Cardiac muscle cell (in vitro differentiated cells and primary cell): ENCODE data around the gene BTG4. TPM values are rescaled to one million over a fixed set of nuclear protein-coding genes. Genes with fewer than 3 reads are reported as not detected.

Source experiments
- DNase-seq, 2 donors: peaks; one replicate each; pipeline versions ENCODE4 v3.0.0 to v3.0.0-alpha.2; 2010 to 2017; ENCODE audit warnings: low read depth in 1 of 2, low spot score in 1 of 2
- H3K27ac ChIP-seq: fragments of 200-600 bp; sonication (generic); 2 replicates; pipeline ENCODE4 v1.5.1; 2016
- H3K27me3 ChIP-seq: fragments of 200-600 bp; sonication (generic); 2 replicates; pipeline ENCODE4 v1.6.0; 2016; ENCODE audit warnings: control low read depth
- H3K36me3 ChIP-seq: fragments of 200-600 bp; sonication (generic); 2 replicates; pipeline ENCODE4 v1.5.1; 2016; ENCODE audit warnings: control low read depth
- H3K4me1 ChIP-seq: fragments of 200-600 bp; sonication (generic); 2 replicates; pipeline ENCODE4 v1.8.1; 2017; ENCODE audit warnings: low read depth, mild to moderate bottlenecking, mixed run types
- H3K4me3 ChIP-seq: fragments of 200-600 bp; sonication (generic); 2 replicates; pipeline ENCODE4 v1.5.1; 2016; ENCODE audit warnings: mild to moderate bottlenecking
- H3K9me3 ChIP-seq: fragments of 200-600 bp; sonication (generic); 2 replicates; pipeline ENCODE4 v1.5.1; 2017; ENCODE audit warnings: low read depth, mild to moderate bottlenecking, control low read depth
- CTCF ChIP-seq: IDR thresholded peaks from 2 replicates; pipeline ENCODE4 v1.5.1; 2012; ENCODE audit warnings: low read depth, mild to moderate bottlenecking, low read length
- polyA plus RNA-seq: library from polyadenylated mRNA; unstranded; fragments of >200 nt; fragmentation: Nextera tagmentation; extraction: Ambion mirVana; gene quantifications from 2 replicates; pipeline ENCODE4 v1.2.1, GENCODE V29; 2016
- total RNA-seq: library from RNA; depleted of rRNA; stranded (reverse); fragments of >200 nt; gene quantifications from 2 replicates; pipeline ENCODE4 v1.2.3, GENCODE V29; 2016

Gene BTG4
- total and polyA plus RNA-seq, 2 experiments from 2014 or later = not detected

- no peak for DNase-seq
- TF ChIP-seq CTCF = no peak
These were observed 66.6 kb downstream of the BTG4 start for GRCh38 chr11:111445586-111445985.

More at GRCh38 chr11:111445586-111445985, 66.6 kb downstream of the BTG4 start:
- no peak overlapping the region for H3K27ac ChIP-seq
- peaks cover 2% of the 10 kb centered on the region for H3K4me1 ChIP-seq
- no peak overlapping the region for H3K4me3 ChIP-seq
- H3K36me3 ChIP-seq = no peaks in the 10 kb centered on the region
- H3K9me3 ChIP-seq = no peaks in the 10 kb centered on the region
- no peaks in the 10 kb centered on the region for H3K27me3 ChIP-seq

Other genes starting within 250 kb of the BTG4 start
- 0.36 TPM in 1 of 2 replicates, not detected in the other for gene POU2AF3, start 213.8 kb downstream of the BTG4 start, total RNA-seq
- gene POU2AF3, start 213.8 kb downstream of the BTG4 start, polyA plus RNA-seq = 0.83 and 1.2 TPM in 2 replicates
- gene POU2AF1, start 133.1 kb downstream of the BTG4 start, total RNA-seq = not detected in 2 replicates
- 0.10 TPM in 1 of 2 replicates, not detected in the other for gene POU2AF1, start 133.1 kb downstream of the BTG4 start, polyA plus RNA-seq
- not detected in 2 replicates for gene HOATZ, start 2.4 kb upstream of the BTG4 start, total RNA-seq
- gene HOATZ, start 2.4 kb upstream of the BTG4 start, polyA plus RNA-seq = not detected in 2 replicates
- gene LAYN, start 28.3 kb upstream of the BTG4 start, total RNA-seq = 1.8 and 2.6 TPM in 2 replicates
- gene LAYN, start 28.3 kb upstream of the BTG4 start, polyA plus RNA-seq = 1.1 and 1.7 TPM in 2 replicates
- 10.6 and 14.2 TPM in 2 replicates for gene SIK2, start 90.1 kb upstream of the BTG4 start, total RNA-seq
- 1.5 and 3.9 TPM in 2 replicates for gene SIK2, start 90.1 kb upstream of the BTG4 start, polyA plus RNA-seq